Panc1 (cell line): ENCODE data around the gene PPP1R18.

Source experiments
- CTCF ChIP-seq: fragments of 450-650 bp; IDR thresholded peaks from 2 replicates; pipeline ENCODE4 v1.5.1; 2017; ENCODE audit warnings: mild to moderate bottlenecking
- REST ChIP-seq, 2 experiments: IDR thresholded peaks; 2 replicates each; pipeline ENCODE4 v1.6.1; 2011 to 2012; ENCODE audit warnings: low read depth in 2 of 2, control low read depth in 1 of 2, low read length in 1 of 2, mild to moderate bottlenecking in 1 of 2, moderate library complexity in 1 of 2; ENCODE audit not compliant: insufficient read depth in 1 of 2

- TF ChIP-seq REST (IDR thresholded peaks at IDR 0.05; ENCODE audit: insufficient read depth in 1 of 2, low read depth in 2 of 2, low read length in 1 of 2) (0 out of 4 replicates have a peak, but pooled peaks of 1 of the 2 experiments have one; percentile 17), CTCF (peak; percentile 94)
Measured at GRCh38 chr6:30672445-30673253, 13.8 kb downstream of the PPP1R18 start, which contains the start of gene DHX16.
